ENCODE measurements around the gene JAZF1.

Gene JAZF1

GRCh38 chr7:28086198-28086597 is 94.4 kb downstream of the JAZF1 start:
- H3K4me3 ChIP-seq (ENCODE audit: insufficient read depth in 1 of 2, low read depth in 1 of 2, low read length in 2 of 2), result no peak overlapping the region
- peaks cover 0 to 4% of the 10 kb centered on the region in 2 experiments for H3K36me3 ChIP-seq (ENCODE audit: control insufficient read depth in 1 of 2, insufficient read depth in 2 of 2, low read depth in 1 of 2, low read length in 2 of 2)
- no peak overlapping the region for H2AK5ac ChIP-seq (ENCODE audit: low read length, severe bottlenecking)
- H2BK5ac ChIP-seq (ENCODE audit: low read depth, low read length, poor library complexity, severe bottlenecking), result no peak overlapping the region
- H3K27me3 ChIP-seq (ENCODE audit: control insufficient read depth in 1 of 2, insufficient read depth in 1 of 2, low read length in 2 of 2), result no peaks in the 10 kb centered on the region
- no peak overlapping the region for H3K18ac ChIP-seq (ENCODE audit: low read depth in 1 of 2, low read length in 2 of 2)
- no peak overlapping the region for H3K9ac ChIP-seq (ENCODE audit: low read length)
- 61% methylated on average over 2 of the region's 2 CpGs for WGBS
- no peak overlapping the region for H4K91ac ChIP-seq (ENCODE audit: low read length)
- H3K4me1 ChIP-seq (ENCODE audit: control insufficient read depth, insufficient read depth, low read depth, low read length), result peaks cover under 1% of the 10 kb centered on the region
- H2BK120ac ChIP-seq (ENCODE audit: low read depth, low read length), result no peak overlapping the region
- H3K27ac ChIP-seq (ENCODE audit: low read length, poor library complexity, severe bottlenecking), result no peak overlapping the region
- no peak overlapping the region for H3K4ac ChIP-seq (ENCODE audit: low read depth in 1 of 2, low read length in 2 of 2)
- no peaks in the 10 kb centered on the region for H3K9me3 ChIP-seq (ENCODE audit: control insufficient read depth, low read length)
- H2AFZ ChIP-seq (ENCODE audit: low read depth, low read length), result no peak overlapping the region
- no peak overlapping the region for H2BK15ac ChIP-seq (ENCODE audit: low read depth, poor library complexity, severe bottlenecking)
- DNase-seq, result no peak
- H2BK12ac ChIP-seq (ENCODE audit: low read length in 2 of 2), result no peak overlapping the region
- H3K14ac ChIP-seq (ENCODE audit: low read length in 2 of 2), result no peak overlapping the region
- H3K23ac ChIP-seq (ENCODE audit: low read length in 2 of 2), result no peak overlapping the region
- H3K79me1 ChIP-seq (replicated peaks; ENCODE audit: low read length, poor library complexity, severe bottlenecking), result peaks cover 41% of the 10 kb centered on the region
- no peak overlapping the region for H4K8ac ChIP-seq (ENCODE audit: low read length)
- no peak overlapping the region for H3K4me2 ChIP-seq (ENCODE audit: low read length, poor library complexity, severe bottlenecking)

GRCh38 chr7:28083998-28084985 is 96.3 kb downstream of the JAZF1 start:
- Histone ChIP-seq H2BK15ac (ENCODE audit: low read depth, poor library complexity, severe bottlenecking) (no peak overlapping the region), H3K36me3 (ENCODE audit: control insufficient read depth in 1 of 2, insufficient read depth in 2 of 2, low read depth in 1 of 2, low read length in 2 of 2) (peaks cover 0 to 4% of the 10 kb centered on the region in 2 experiments), H3K79me1 (replicated peaks; ENCODE audit: low read length, poor library complexity, severe bottlenecking) (peaks cover 46% of the 10 kb centered on the region), H2BK12ac (ENCODE audit: low read length in 2 of 2) (peak overlapping the region in 1 of 2 experiments; percentile 78), H2AFZ (ENCODE audit: low read depth, low read length) (no peak overlapping the region), H3K18ac (ENCODE audit: low read depth in 1 of 2, low read length in 2 of 2) (no peak overlapping the region), H3K9me3 (ENCODE audit: control insufficient read depth, low read length) (no peaks in the 10 kb centered on the region), H3K14ac (ENCODE audit: low read length in 2 of 2) (no peak overlapping the region), H3K23ac (ENCODE audit: low read length in 2 of 2) (no peak overlapping the region), H2AK5ac (ENCODE audit: low read length, severe bottlenecking) (no peak overlapping the region), H3K9ac (ENCODE audit: low read length) (no peak overlapping the region), H2BK120ac (ENCODE audit: low read depth, low read length) (no peak overlapping the region), H3K4me3 (ENCODE audit: insufficient read depth in 1 of 2, low read depth in 1 of 2, low read length in 2 of 2) (no peak overlapping the region), H4K91ac (ENCODE audit: low read length) (no peak overlapping the region), H3K4ac (ENCODE audit: low read depth in 1 of 2, low read length in 2 of 2) (no peak overlapping the region), H3K4me2 (ENCODE audit: low read length, poor library complexity, severe bottlenecking) (no peak overlapping the region), H3K27me3 (ENCODE audit: control insufficient read depth in 1 of 2, insufficient read depth in 1 of 2, low read length in 2 of 2) (no peaks in the 10 kb centered on the region), H2BK5ac (ENCODE audit: low read depth, low read length, poor library complexity, severe bottlenecking) (no peak overlapping the region), H3K27ac (ENCODE audit: low read length, poor library complexity, severe bottlenecking) (no peak overlapping the region), H4K8ac (ENCODE audit: low read length) (no peak overlapping the region), H3K4me1 (ENCODE audit: control insufficient read depth, insufficient read depth, low read depth, low read length) (peaks cover 3% of the 10 kb centered on the region)
- WGBS, result 72% methylated on average over 4 of the region's 6 CpGs
- DNase-seq, result no peak

- H4K8ac ChIP-seq (ENCODE audit: low read length), result no peak overlapping the region
- no peak overlapping the region for H3K18ac ChIP-seq (ENCODE audit: low read depth in 1 of 2, low read length in 2 of 2)
- no peaks in the 10 kb centered on the region for H3K27me3 ChIP-seq (ENCODE audit: control insufficient read depth in 1 of 2, insufficient read depth in 1 of 2, low read length in 2 of 2)
- peaks cover 0 to 4% of the 10 kb centered on the region in 2 experiments for H3K36me3 ChIP-seq (ENCODE audit: control insufficient read depth in 1 of 2, insufficient read depth in 2 of 2, low read depth in 1 of 2, low read length in 2 of 2)
- no peaks in the 10 kb centered on the region for H3K9me3 ChIP-seq (ENCODE audit: control insufficient read depth, low read length)
- no peak overlapping the region for H2BK5ac ChIP-seq (ENCODE audit: low read depth, low read length, poor library complexity, severe bottlenecking)
- no peak overlapping the region for H3K4me2 ChIP-seq (ENCODE audit: low read length, poor library complexity, severe bottlenecking)
- peaks cover 3% of the 10 kb centered on the region for H3K4me1 ChIP-seq (ENCODE audit: control insufficient read depth, insufficient read depth, low read depth, low read length)
- no peak overlapping the region for H2BK120ac ChIP-seq (ENCODE audit: low read depth, low read length)
- H3K14ac ChIP-seq (ENCODE audit: low read length in 2 of 2), result no peak overlapping the region
- no peak overlapping the region for H3K4me3 ChIP-seq (ENCODE audit: insufficient read depth in 1 of 2, low read depth in 1 of 2, low read length in 2 of 2)
- no peak overlapping the region for H3K23ac ChIP-seq (ENCODE audit: low read length in 2 of 2)
- peaks cover 41% of the 10 kb centered on the region for H3K79me1 ChIP-seq (replicated peaks; ENCODE audit: low read length, poor library complexity, severe bottlenecking)
- no peak overlapping the region for H2BK12ac ChIP-seq (ENCODE audit: low read length in 2 of 2)
- H2AK5ac ChIP-seq (ENCODE audit: low read length, severe bottlenecking), result no peak overlapping the region
- H4K91ac ChIP-seq (ENCODE audit: low read length), result no peak overlapping the region
- no peak overlapping the region for H3K9ac ChIP-seq (ENCODE audit: low read length)
- H3K4ac ChIP-seq (ENCODE audit: low read depth in 1 of 2, low read length in 2 of 2), result no peak overlapping the region
- H2BK15ac ChIP-seq (ENCODE audit: low read depth, poor library complexity, severe bottlenecking), result no peak overlapping the region
- 84% methylated on average over 5 of the region's 8 CpGs for WGBS
- peak; percentile 78 for DNase-seq
- H2AFZ ChIP-seq (ENCODE audit: low read depth, low read length), result no peak overlapping the region
- no peak overlapping the region for H3K27ac ChIP-seq (ENCODE audit: low read length, poor library complexity, severe bottlenecking)
Measured at GRCh38 chr7:28083164-28083997, 97.2 kb downstream of the JAZF1 start.

GRCh38 chr7:28082071-28082470 is 98.5 kb downstream of the JAZF1 start:
- H2BK15ac ChIP-seq (ENCODE audit: low read depth, poor library complexity, severe bottlenecking), result no peak overlapping the region
- WGBS, result over 99% methylated on average over 5 of the region's 5 CpGs
- H3K4ac ChIP-seq (ENCODE audit: low read depth in 1 of 2, low read length in 2 of 2), result no peak overlapping the region
- H3K9me3 ChIP-seq (ENCODE audit: control insufficient read depth, low read length), result no peaks in the 10 kb centered on the region
- no peak overlapping the region for H2BK120ac ChIP-seq (ENCODE audit: low read depth, low read length)
- H3K4me3 ChIP-seq (ENCODE audit: insufficient read depth in 1 of 2, low read depth in 1 of 2, low read length in 2 of 2), result no peak overlapping the region
- no peak overlapping the region for H3K4me2 ChIP-seq (ENCODE audit: low read length, poor library complexity, severe bottlenecking)
- no peak overlapping the region for H2BK5ac ChIP-seq (ENCODE audit: low read depth, low read length, poor library complexity, severe bottlenecking)
- no peak overlapping the region for H3K23ac ChIP-seq (ENCODE audit: low read length in 2 of 2)
- no peak overlapping the region for H3K9ac ChIP-seq (ENCODE audit: low read length)
- no peak overlapping the region for H2AK5ac ChIP-seq (ENCODE audit: low read length, severe bottlenecking)
- no peak overlapping the region for H4K8ac ChIP-seq (ENCODE audit: low read length)
- no peak overlapping the region for H3K27ac ChIP-seq (ENCODE audit: low read length, poor library complexity, severe bottlenecking)
- no peaks in the 10 kb centered on the region for H3K27me3 ChIP-seq (ENCODE audit: control insufficient read depth in 1 of 2, insufficient read depth in 1 of 2, low read length in 2 of 2)
- H3K79me1 ChIP-seq (replicated peaks; ENCODE audit: low read length, poor library complexity, severe bottlenecking), result peaks cover 39% of the 10 kb centered on the region
- H2AFZ ChIP-seq (ENCODE audit: low read depth, low read length), result no peak overlapping the region
- peaks cover 3% of the 10 kb centered on the region for H3K4me1 ChIP-seq (ENCODE audit: control insufficient read depth, insufficient read depth, low read depth, low read length)
- H4K91ac ChIP-seq (ENCODE audit: low read length), result no peak overlapping the region
- H2BK12ac ChIP-seq (ENCODE audit: low read length in 2 of 2), result no peak overlapping the region
- H3K36me3 ChIP-seq (ENCODE audit: control insufficient read depth in 1 of 2, insufficient read depth in 2 of 2, low read depth in 1 of 2, low read length in 2 of 2), result peaks cover 0 to 4% of the 10 kb centered on the region in 2 experiments
- no peak for DNase-seq
- no peak overlapping the region for H3K18ac ChIP-seq (ENCODE audit: low read depth in 1 of 2, low read length in 2 of 2)
- no peak overlapping the region for H3K14ac ChIP-seq (ENCODE audit: low read length in 2 of 2)
